ENCODE data around the gene UTS2R.
"Not testable (repeated sequence)": the region's sequence is repeated elsewhere in the genome, so short reads cannot be mapped to it uniquely, and the experiment has no call there.

Gene UTS2R

DNA sequence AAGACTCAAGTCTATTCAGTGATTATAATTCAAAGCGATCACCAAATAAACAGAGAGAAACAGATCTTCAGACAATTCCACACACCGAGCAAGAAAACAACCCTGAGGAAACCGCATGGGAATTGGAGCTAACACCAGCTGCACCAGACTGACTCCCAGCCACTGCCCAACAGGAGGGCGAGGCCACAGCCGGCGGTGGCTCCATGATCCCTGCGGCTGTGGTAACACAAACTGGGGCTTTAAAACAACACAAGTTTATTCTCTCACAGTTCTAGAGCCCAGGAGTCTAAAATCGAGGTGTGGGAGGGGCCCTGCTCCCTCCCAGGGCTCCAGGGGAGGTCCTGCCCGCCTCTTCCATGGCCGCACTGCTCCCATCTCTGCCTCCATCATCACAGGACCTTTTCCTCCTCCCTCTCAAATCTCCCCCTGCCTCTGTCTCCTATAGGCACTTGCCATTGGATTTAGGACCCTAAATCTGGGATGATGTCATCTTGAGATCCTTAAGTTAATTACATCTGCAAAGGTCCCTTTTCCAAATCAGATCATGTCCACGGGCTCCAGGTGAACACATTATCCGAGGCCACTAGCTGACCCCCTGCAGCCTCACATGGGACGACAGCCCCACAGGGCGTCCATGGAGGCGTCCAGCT, 36.8 kb downstream of the UTS2R start:
- DNase-seq (ENCODE audit: low read depth in 2 of 2), result no peak

DNA sequence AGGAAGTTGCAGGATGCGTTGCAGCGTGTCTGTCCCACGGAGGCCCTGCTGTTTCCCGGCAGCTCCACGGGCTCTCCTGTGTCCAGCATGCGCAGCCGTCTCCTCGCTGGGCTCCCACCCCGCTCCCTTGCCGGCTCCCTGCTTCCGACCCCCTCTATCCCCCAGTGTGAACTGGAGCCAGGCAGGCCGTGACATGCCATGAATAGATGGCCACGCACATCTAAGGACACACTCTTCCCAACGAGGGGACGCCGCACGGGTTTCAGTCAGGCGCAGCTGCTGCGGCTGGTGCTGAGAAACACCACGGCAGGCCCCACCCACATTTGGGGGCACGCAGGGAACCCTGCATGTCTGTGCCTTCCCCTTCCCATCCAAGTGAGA, 37.4 kb downstream of the UTS2R start:
- DNase-seq (ENCODE audit: low read depth in 2 of 2), result no peak

DNA sequence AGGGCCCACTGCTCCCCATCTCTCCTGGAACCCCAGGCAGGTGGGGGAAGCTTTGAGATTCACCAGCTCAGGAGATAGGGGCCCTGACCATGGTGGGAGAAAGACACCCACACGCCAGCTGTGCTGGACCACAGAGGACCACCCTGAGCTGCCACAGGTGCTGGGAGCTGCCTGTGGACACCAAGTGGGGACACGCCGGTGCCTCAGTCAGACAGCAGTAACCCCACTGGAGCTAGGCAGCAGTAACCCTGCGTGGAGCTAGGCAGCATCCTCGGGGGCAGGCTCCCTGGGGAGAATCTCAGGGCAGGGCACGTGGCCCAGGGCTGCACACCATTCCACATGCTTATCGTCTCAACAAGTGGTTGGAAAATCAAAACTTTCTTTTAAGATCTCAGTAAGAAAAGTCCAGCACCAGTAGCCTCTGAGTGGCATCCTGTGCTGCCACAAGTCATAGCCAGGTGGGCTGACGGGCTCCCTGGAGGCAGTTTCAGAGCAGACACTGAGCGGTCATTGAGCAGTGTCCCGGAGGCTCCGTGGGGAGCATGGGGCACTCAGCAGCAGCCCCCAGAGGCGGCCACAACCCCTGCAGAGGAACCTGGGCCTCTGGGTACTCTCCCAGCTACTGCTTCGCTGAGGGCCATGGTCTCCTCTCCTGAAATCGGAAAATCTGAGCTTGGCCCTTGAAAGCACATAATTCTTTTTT, 38.6 kb downstream of the UTS2R start:
- DNase-seq (ENCODE audit: low read depth in 2 of 2), result no peak

- no peak for DNase-seq (ENCODE audit: low read depth in 2 of 2)
Measured at GRCh38 chr17:82411396-82412053, 40.0 kb downstream of the UTS2R start.

DNA sequence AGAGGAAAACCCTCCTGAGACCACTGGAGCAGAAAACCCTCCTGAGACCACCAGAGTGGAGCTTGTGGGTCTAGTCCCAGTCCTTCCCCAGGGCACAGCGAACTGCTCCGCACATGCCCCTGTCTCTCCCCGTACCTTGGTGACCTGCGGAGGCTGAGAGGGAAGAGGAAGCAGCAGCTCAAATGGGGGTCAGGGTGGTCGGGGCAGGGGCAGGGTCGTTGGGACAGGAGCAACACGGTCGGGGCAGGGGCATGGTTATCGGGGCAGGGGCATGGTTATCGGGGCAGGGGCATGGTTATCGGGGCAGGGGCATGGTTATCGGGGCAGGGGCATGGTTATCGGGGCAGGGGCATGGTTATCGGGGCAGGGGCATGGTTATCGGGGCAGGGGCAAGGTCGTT, 40.5 kb downstream of the UTS2R start:
- not testable (repeated sequence) for DNase-seq (ENCODE audit: low read depth in 2 of 2)

DNA sequence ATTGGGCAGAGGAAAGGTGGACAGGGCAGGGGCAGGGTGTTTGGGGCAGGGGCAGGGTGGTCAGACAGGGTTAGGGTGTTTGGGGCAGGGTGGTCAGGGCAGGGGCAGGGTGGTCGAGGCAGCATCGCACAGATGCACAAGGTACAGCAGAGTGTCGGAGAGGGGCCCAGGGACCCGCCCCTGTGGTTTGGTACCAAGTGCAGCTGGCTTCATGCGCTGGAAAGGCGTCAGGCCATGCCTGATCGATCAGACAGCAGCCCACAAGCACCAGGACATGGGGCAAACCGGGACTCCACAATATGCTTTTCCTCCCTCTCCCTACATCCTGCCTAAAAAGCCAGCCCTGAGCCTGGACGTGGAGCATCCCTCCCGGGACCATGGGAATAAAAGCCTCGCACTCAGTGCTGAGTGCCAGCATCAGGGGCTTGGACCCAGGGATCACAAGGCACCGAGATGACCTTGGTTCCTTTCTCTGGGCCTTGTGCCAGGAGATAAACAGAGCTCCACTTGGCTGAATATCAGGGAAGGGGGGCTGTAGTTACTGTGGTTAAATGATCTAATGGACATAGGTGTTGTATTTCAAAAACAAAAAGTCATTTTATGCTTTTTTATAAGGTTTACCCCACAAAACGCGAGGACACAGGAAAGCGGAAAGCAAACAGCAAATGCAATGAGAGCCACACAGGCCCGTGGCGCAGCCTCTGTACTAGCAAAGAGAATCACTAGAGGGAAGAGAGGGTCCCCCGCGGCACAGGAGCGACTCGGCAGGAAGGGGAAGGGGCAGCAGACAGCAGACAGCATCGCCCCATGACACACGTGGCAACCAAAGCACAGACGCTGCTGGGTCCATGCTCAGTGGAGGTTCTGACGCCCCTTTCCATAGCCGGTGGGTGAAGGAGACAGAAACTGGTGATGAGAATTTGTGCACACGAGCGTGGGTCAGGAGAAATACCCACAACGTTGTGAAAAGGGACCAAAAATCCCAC, 41.3 kb downstream of the UTS2R start:
- DNase-seq (ENCODE audit: low read depth in 2 of 2), result no peak

- DNase-seq (ENCODE audit: low read depth in 2 of 2), result peak; percentile 52 to 69
Measured at GRCh38 chr17:82414548-82415281, 43.1 kb downstream of the UTS2R start.

DNA sequence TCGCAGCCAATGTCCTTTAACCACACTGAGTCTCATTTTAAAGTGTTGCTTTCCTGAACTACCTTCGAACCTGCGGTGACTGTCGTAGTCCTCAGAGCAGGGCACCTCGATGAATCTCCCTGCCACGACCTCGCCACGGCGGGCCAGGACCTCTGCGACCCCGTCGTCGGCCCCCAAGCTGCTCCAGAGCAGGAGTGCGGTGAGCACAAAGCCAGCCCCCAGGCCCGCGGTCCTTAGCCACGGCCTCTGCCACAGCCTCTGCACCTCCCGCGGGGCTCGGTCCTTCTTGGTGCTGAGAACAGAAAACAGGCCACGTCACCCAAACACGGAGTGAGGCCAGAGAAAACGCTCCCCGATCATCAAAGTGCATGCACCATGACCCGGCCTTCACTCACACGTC, 43.8 kb downstream of the UTS2R start:
- DNase-seq (ENCODE audit: low read depth in 2 of 2), result no peak

- no peak for DNase-seq (ENCODE audit: low read depth in 2 of 2)
Measured at GRCh38 chr17:82415786-82416185, 44.2 kb downstream of the UTS2R start.

DNA sequence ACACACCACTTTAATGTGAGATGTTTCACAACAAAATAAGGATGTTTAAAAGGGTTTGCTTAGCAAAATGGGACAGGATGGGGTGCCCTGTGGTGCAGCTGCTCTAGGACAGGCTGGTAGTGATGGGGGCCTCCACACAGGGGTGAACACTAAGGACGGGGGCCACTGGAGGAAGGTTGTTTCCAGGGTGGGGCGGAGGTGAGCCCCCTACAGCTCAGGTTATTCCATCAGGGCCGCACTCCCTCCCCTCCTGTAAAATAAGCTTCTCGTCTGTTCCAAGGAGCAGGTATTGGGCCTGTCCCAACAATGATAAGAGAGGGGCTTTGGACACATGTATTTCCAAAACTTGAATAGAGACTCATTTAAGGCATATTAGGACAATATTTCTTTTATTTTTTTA, 44.7 kb downstream of the UTS2R start:
- DNase-seq (ENCODE audit: low read depth in 2 of 2), result no peak

- no peak for DNase-seq (ENCODE audit: low read depth in 2 of 2)
Measured at GRCh38 chr17:82416771-82417170, 45.2 kb downstream of the UTS2R start.

DNA sequence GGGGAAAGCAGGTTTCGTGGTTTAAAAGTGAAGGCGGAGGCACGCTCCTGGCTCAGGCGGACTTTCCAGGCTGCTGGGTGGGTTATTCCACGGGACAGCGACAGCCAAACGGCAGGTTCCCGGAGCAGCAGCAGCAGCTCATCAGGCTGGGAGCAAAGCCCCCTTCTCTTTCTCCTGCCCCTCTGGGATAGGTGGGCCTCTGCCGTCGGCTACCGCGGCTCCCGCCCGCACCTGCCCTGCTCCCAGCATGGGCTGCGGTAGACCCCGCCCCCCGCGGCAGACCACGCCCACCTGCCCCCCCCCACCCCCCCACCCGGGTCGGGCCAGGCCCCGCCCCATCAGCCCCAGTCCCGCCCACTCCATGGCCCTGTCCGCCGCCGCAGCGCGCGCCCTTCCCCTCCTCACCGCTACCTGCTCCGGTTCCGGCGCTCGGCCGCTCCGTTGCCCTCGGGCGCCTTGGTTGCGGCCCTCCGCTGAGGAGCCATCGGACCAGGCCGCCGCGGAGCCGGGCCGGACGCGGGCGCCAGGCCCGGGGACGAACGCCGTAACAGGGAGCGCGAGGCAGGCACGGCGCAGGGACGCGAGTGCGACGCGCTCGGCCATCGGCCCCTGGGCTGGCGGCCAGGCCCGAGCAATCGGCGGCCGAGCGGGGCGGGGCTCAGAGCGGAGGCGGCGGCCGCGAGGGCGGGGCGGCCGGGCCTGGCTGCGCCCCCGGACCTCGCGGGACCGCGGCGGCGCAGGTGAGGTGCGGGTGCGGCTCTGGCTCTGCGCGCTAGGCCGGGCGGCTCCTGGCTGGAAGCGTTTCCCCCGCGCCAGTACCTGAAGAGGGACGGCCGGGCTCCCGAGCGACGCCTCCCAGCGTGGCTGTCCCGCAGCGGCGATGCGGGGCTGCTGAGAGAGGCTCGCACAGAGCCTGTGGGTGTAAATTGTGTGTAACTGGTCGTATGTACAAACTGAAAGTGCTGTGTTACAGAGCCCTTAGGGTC, 46.7 kb downstream of the UTS2R start, which contains the start of the genes HEXD and OGFOD3:
Gene HEXD, plus strand, starts transcription at position 347 of the 986 bp plus-strand sequence. CDS start 1,453 bp downstream, outside the sequence.
Gene OGFOD3, minus strand, starts transcription at position 586 of the 986 bp plus-strand sequence. Its CDS starts 101 bp downstream, at position 485.
- peak; percentile 67 to 85 for DNase-seq (ENCODE audit: low read depth in 2 of 2)

DNA sequence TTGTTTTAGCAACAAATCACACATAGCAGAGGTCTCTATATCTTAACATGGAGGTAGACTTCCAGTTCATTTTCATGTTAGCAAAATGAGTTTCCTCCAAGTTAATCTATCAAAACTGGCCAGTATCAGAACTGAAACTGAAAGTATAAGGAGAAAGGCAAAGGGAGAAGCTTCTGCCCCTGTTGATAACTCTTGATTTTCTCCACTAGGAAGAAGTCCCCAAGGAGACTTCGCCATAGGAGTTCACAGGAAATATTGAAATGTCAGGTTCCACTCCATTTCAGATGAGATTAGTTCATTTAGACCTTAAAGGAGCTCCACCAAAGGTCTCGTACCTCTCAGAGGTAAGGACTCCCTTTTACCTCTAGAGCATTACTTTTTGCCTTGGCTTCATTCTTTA, 48.0 kb downstream of the UTS2R start:
- no peak for DNase-seq (ENCODE audit: low read depth in 2 of 2)

DNA sequence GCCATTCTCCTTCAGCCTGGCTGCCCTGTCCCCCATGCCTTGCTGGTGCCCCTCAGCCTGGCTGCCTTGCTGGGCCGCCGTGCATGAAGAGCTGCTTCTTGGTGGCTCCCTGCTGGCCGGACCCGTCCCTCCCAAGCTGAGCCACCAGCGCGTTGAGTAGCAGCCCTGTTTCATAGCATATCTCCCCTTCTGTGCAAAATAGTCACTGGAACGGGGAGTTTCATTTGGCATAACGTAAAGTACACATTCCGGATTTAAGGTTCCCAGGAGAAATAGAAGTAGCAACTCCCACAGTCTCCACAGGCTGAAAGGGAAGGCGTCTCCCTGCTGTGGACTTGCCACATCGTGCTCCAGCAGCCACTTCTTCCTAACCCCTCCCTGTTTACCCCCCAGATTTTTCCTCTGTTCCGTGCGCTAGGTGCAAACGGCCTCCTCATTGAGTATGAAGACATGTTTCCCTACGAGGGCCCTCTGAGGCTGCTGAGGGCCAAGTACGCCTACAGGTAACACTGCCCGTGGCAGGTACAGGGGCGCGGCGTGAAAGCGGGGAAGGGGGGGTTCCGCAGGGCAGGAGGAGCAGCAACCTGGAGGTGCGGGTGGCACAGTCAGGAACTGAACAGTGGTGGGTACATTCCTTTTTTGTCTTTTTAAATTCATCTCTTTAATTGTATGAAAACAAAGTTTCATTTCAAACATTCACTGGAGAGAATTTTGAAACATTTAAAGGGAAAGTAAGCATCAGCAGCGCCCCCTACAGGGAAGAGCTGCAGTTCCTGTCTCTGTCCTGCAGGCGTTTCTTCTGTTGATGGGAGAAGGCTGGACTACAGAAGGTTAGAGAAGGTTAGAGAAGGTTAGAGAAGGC, 52.7 kb downstream of the UTS2R start:
- peak; percentile 47 to 50 for DNase-seq (ENCODE audit: low read depth in 2 of 2)

GRCh38 chr17:82424863-82425159, 53.2 kb downstream of the UTS2R start:
- no peak for DNase-seq (ENCODE audit: low read depth in 2 of 2)

Data from stimulated activated CD8-positive, alpha-beta memory T cell treated with anti-CD3 and anti-CD28 coated beads, Interleukin-2, amount 100 ng/mL, for 48 hours (primary cell).